Measurements from ENCODE around the gene SGCA.

DNA sequence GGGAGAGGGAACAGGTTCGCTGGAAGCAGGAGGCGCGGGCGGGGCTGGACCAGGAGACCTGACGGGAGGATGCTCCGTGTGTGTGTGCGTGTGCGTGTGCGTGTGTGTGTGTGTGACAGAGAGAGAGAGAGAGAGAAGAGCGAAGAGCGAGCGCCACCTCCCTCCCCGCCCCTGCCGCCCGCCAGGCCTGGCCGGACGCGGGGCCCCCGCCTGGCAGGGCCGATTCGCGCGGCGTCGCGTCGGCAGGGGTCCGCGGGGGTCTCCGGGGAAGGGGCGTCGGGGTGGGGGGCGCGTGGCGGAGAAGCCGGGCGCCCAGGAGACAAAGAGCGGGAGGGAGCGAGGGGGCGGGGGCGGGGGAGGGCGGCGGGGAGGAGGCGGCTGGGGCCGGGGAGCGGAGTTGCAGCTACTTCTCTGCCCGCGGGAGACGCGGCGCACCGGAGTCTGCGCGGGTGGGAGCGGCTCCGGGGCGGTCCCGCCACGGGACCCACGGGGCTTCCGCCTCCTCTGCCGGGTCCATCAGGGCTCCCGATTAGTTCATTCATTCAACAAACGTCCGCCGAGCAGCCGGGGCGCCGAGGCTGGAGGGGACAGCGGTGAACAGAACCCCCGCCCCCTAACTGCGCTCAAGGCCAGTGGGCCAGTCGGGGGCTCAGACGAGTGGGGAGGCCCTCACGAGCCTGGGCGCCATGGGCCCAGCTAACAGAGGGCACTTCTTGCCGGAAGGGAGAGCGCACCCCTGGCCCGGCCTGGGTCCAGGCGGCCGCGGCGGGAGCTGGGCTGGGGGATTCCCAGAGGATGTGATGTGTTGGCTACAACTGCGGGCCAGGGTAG lies 35.9 kb upstream of the SGCA start, which contains the start of gene SAMD14:
- TF ChIP-seq, protein P1, sequence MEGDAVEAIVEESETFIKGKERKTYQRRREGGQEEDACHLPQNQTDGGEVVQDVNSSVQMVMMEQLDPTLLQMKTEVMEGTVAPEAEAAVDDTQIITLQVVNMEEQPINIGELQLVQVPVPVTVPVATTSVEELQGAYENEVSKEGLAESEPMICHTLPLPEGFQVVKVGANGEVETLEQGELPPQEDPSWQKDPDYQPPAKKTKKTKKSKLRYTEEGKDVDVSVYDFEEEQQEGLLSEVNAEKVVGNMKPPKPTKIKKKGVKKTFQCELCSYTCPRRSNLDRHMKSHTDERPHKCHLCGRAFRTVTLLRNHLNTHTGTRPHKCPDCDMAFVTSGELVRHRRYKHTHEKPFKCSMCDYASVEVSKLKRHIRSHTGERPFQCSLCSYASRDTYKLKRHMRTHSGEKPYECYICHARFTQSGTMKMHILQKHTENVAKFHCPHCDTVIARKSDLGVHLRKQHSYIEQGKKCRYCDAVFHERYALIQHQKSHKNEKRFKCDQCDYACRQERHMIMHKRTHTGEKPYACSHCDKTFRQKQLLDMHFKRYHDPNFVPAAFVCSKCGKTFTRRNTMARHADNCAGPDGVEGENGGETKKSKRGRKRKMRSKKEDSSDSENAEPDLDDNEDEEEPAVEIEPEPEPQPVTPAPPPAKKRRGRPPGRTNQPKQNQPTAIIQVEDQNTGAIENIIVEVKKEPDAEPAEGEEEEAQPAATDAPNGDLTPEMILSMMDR (IDR thresholded peaks at IDR 0.05): no peak
- no peak for TF ChIP-seq POLR2A (IDR thresholded peaks at IDR 0.05)

Measured in testis (tissue), 2 donors.